Embryonic facial prominence (tissue), 1 donor: ENCODE data around the gene CDV3.
A peak's percentile ranks its signal among the peaks of the same experiment; 100 is the strongest.

ENCODE experiments used
- DNase-seq: peaks from one replicate; pipeline ENCODE4 v3.0.0-alpha.2; 2016; ENCODE audit errors: extremely low spot score

CDV3 gene

DNA sequence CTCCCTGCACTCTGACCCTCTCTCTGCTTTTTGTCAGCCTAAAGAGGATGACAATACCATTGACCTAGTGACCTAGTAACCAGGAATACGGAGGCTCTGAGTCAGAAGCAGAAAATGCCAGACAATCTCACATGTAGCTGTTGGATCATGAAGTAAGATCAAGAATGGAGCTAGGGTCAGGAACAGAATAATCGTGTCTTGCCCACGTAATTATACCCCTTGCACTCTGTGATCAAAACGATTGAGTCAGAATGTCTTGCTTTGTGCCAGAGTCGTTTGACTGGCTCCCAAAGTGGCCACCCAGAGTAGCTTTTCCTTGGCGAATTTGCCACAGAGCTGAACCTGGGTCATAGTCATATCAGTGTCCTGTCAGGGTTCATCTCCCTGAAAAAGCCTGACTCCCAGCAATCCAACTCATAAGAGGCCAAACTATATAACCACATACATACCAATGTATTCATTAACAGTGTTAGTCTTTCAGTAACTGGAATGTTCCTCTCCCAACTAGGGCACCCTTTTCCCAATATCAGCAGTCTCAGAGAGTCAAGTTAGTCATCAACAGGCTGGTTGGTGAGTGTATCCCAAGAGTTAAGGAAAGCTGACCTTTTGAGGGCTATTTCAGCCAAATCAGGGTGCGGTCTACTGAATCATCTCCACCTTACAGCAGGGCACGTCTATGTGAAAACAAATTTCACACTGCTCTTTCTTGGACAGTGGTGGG, 5.0 kb upstream of the CDV3 start:
- no peak for DNase-seq

- no peak for DNase-seq
Observed at GRCh38 chr3:133570139-133570936, 3.1 kb upstream of the CDV3 start.

DNA sequence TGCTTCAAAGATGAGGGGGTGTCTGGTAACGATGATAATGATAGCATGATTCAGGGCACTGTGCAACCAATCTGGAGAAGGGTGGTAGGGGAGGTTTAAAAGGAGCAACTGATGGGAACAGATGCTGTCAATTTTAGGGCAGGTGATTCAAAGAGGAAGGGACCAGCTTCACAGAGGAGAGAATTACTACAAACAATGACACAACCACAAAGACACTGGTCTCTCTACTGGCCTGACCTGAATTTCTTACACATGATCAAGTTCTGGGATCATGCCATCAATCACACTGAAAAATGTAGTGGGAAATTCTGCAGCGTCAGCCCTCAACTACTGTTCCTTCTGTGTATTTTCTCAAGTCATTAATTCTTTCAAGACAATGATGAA, 2.6 kb upstream of the CDV3 start:
- DNase-seq: no peak

- no peak for DNase-seq
Observed at GRCh38 chr3:133572158-133573053, 1.1 kb upstream of the CDV3 start.

- peak; percentile 100 for DNase-seq
Observed at GRCh38 chr3:133573054-133573628, 345 bp upstream of the CDV3 start.

GRCh38 chr3:133574260-133574881, 885 bp downstream of the CDV3 start:
- peak; percentile 14 for DNase-seq

DNA sequence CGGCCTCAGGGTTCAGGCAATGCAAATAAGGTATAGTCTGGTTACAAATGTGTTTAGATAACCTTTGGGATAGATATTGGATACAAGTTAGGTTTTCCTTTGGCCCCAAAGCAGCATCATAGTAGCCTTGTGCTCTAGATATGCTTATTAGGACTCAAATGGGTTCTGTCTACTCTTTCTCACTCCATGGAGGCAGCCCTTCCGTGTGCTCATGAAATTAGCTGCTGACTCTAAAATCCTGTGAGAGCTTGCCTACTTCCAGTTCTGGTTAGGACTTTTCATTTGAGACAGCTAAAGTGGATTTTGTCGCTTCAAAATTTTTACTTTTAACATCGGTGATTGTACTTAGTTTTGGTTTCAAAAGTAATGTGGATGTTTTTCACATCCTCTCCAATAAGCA, 1.6 kb downstream of the CDV3 start:
- DNase-seq: no peak

DNA sequence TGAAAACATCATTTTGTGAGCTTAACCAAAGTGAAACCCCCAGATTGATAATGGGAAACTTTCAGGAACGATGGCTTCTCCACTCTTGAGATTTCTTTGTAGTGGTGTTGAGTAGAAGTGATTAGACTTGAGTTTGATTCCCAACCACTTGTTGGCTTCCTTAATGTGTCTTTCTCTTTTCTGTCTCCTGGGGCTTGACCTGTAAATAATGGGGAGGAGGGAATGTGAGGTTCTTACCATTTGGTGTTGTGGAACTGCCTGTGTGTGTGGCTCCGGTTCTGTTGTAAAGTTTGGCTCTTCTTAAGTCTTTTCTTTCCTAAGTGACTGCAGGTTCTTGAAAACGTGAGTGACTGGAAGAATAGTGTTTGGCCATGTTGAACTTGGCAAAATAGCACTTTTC, 2.7 kb downstream of the CDV3 start:
- no peak for DNase-seq

DNA sequence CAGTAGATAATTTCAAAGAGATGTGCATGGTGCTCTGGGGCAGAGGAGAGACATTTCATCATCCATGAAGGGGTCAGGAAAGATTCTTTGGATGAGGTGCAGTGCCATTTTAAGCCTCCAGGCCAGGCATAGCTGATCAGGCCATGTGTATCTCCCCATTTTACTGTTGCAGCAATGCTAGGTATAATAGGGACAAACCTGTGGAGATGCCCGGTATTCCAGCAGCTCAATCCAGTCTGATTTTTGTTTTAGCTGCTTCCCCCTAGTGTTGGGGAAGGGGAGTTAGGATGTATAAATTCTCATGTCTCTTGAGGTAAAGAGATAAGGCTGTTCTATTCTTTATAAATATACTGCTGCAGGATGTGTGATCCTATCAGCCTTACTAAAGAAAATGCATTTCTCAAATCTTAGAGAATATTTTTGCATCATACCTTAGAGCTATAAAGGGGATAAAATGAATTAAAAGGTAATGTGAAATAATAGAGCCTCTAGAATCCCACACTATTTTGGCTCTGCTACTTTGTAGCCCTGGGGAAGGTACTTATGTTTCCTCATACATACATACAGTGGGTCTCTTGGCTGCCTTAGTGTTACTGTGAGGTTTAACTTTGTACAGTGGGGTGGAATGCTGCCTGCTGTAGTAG, 5.2 kb downstream of the CDV3 start:
- no peak for DNase-seq

- no peak for DNase-seq
Observed at GRCh38 chr3:133583396-133583795, 9.9 kb downstream of the CDV3 start.

GRCh38 chr3:133588035-133588434, 14.5 kb downstream of the CDV3 start:
- no peak for DNase-seq

GRCh38 chr3:133588784-133589465, 15.4 kb downstream of the CDV3 start:
- no peak for DNase-seq

- DNase-seq: no peak
Observed at GRCh38 chr3:133589503-133589902, 16.0 kb downstream of the CDV3 start.

GRCh38 chr3:133591271-133591742, 17.8 kb downstream of the CDV3 start:
- DNase-seq: no peak

- no peak for DNase-seq
Observed at GRCh38 chr3:133592843-133593242, 19.4 kb downstream of the CDV3 start.

GRCh38 chr3:133593243-133593642, 19.8 kb downstream of the CDV3 start:
- DNase-seq: no peak

GRCh38 chr3:133595341-133595740, 21.9 kb downstream of the CDV3 start:
- no peak for DNase-seq

- DNase-seq: no peak
Observed at GRCh38 chr3:133598405-133598804, 24.9 kb downstream of the CDV3 start.

DNA sequence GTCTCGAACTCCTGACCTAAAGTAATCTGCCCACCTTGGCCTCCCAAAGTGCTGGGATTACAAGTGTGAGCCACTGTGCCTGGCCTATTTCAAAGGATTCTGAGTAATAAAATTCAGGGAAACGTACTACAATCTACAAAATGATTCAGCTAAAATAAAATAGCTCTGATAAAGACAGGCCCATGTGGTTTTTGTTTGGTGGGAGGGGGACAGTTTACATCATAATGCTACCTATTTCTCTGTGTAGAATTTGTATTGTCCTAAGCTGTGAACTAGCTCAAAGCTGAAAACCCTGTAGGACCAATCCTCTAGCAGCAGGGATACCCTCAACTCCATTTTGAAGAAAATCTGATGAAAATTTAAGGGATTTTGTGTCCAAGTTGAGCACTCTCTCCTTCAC, 25.8 kb downstream of the CDV3 start:
- no peak for DNase-seq

DNA sequence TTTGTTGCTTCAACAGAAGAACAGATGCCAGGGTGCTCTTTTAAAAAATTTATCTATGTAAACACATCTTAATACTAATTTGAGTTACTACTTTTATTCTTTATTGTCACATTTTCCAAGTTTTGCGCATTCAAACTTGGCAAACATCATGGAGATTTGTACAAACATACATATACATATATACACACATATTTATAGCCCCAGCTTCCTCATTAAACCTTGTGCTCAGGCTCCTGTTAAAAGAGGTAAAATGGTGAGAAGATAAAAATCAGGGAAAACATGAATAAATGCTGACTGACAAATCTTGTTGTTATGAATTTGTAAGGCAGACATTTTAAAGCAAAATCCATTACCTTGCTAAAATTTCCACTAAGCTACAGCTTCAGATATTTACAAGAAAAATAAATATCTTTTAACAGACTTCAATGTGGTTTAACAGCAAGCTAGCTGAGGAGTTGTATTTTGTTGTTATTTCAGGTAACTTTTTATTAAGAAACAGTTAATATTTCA, 27.1 kb downstream of the CDV3 start:
- no peak for DNase-seq
